NCI-H1417 treated with DMSO at 0.1 percent for 48 hours (cell line): ENCODE measurements around the gene SF3B4.
"Not testable (repeated sequence)": the region's sequence is repeated elsewhere in the genome, so short reads cannot be mapped to it uniquely, and the experiment has no call there.

Experiments used
- DNase-seq: peaks from one replicate; lab custom pipeline; 2025; lab: John Stamatoyannopoulos, UW

SF3B4 gene

GRCh38 chr1:149887456-149888246, 40.0 kb downstream of the SF3B4 start:
- peak; percentile 96 for DNase-seq

GRCh38 chr1:149887196-149887455, 40.5 kb downstream of the SF3B4 start:
- DNase-seq, result not testable (repeated sequence)

- DNase-seq, result peak; percentile 98
Observed at GRCh38 chr1:149886396-149887195, 41.0 kb downstream of the SF3B4 start.

GRCh38 chr1:149886121-149886395, 41.5 kb downstream of the SF3B4 start:
- not testable (repeated sequence) for DNase-seq

- DNase-seq, result peak; percentile 51
Observed at GRCh38 chr1:149885339-149886120, 42.1 kb downstream of the SF3B4 start.

- no peak for DNase-seq
Observed at GRCh38 chr1:149884433-149885338, 42.9 kb downstream of the SF3B4 start.

GRCh38 chr1:149883598-149884247, 43.9 kb downstream of the SF3B4 start:
- DNase-seq, result no peak

GRCh38 chr1:149881876-149882275, 45.7 kb downstream of the SF3B4 start:
- DNase-seq, result no peak

GRCh38 chr1:149879556-149879955, 48.0 kb downstream of the SF3B4 start:
- DNase-seq, result no peak

- no peak for DNase-seq
Observed at GRCh38 chr1:149877211-149877946, 50.2 kb downstream of the SF3B4 start.
